Measurements from ENCODE around the gene ZNF431. TPM values are rescaled to one million over a fixed set of nuclear protein-coding genes. Genes with fewer than 3 reads are reported as not detected.
"Not testable (repeated sequence)": the region's sequence is repeated elsewhere in the genome, so short reads cannot be mapped to it uniquely, and the experiment has no call there.

Gene ZNF431
- total RNA-seq, 1 donor from 2014 or later, result 16.2 TPM

GRCh38 chr19:21143854-21144253 lies 2.0 kb downstream of the ZNF431 start:
- DNase-seq (ENCODE audit: low read depth), result peak; percentile 50

GRCh38 chr19:21147540-21147939 lies 5.7 kb downstream of the ZNF431 start:
- no peak for DNase-seq (ENCODE audit: low read depth)

- DNase-seq (ENCODE audit: low read depth), result no peak
Measured at GRCh38 chr19:21148681-21149080, 6.8 kb downstream of the ZNF431 start.

GRCh38 chr19:21149877-21150276 lies 8.0 kb downstream of the ZNF431 start:
- no peak for DNase-seq (ENCODE audit: low read depth)

- DNase-seq (ENCODE audit: low read depth), result no peak
Measured at GRCh38 chr19:21151460-21151859, 9.6 kb downstream of the ZNF431 start.

- no peak for DNase-seq (ENCODE audit: low read depth)
Measured at GRCh38 chr19:21158523-21159135, 16.8 kb downstream of the ZNF431 start.

GRCh38 chr19:21164541-21164940 lies 22.7 kb downstream of the ZNF431 start:
- DNase-seq (ENCODE audit: low read depth), result no peak

- no peak for DNase-seq (ENCODE audit: low read depth)
Measured at GRCh38 chr19:21166436-21166835, 24.6 kb downstream of the ZNF431 start.

GRCh38 chr19:21197590-21198295 lies 55.9 kb downstream of the ZNF431 start:
- no peak for DNase-seq (ENCODE audit: low read depth)

GRCh38 chr19:21202865-21203494 lies 61.1 kb downstream of the ZNF431 start:
- peak; percentile 57 for DNase-seq (ENCODE audit: low read depth)

- DNase-seq (ENCODE audit: low read depth), result no peak
Measured at GRCh38 chr19:21210037-21210621, 68.3 kb downstream of the ZNF431 start.

GRCh38 chr19:21221693-21222092 lies 79.9 kb downstream of the ZNF431 start:
- peak; percentile 13 for DNase-seq (ENCODE audit: low read depth)

- not testable (repeated sequence) for DNase-seq (ENCODE audit: low read depth)
Measured at GRCh38 chr19:21229938-21230337, 88.1 kb downstream of the ZNF431 start.

GRCh38 chr19:21233691-21234090 lies 91.9 kb downstream of the ZNF431 start:
- no peak for DNase-seq (ENCODE audit: low read depth)

- not testable (repeated sequence) for DNase-seq (ENCODE audit: low read depth)
Measured at GRCh38 chr19:21236751-21237150, 94.9 kb downstream of the ZNF431 start.

GRCh38 chr19:21238670-21239069 lies 96.8 kb downstream of the ZNF431 start:
- no peak for DNase-seq (ENCODE audit: low read depth)

Other genes with a start within 250 kb of the ZNF431 start
- gene ZNF85, start 218.8 kb upstream of the ZNF431 start, total RNA-seq, result 8.8 and 8.9 TPM in 2 replicates
- gene ZNF430, start 121.4 kb upstream of the ZNF431 start, total RNA-seq, result 6.7 TPM in 2 replicates
- gene ZNF714, start 59.8 kb upstream of the ZNF431 start, total RNA-seq, result 14.3 and 19.0 TPM in 2 replicates
- 9.4 and 10.0 TPM in 2 replicates for gene ZNF708, start 187.4 kb downstream of the ZNF431 start, total RNA-seq
- 8.4 and 13.7 TPM in 2 replicates for gene ZNF738, start 217.0 kb downstream of the ZNF431 start, total RNA-seq